Fibroblast of mammary gland (primary cell): ENCODE data around the gene FYCO1.
A peak's percentile ranks its signal among the peaks of the same experiment; 100 is the strongest.

ENCODE experiments used
- DNase-seq: peaks from one replicate; pipeline ENCODE4 v3.0.0-alpha.2; 2010; ENCODE audit warnings: low read depth
- H3K4me3 ChIP-seq: 2 replicates; pipeline ENCODE4 v1.5.1; 2011; ENCODE audit warnings: low read depth, mild to moderate bottlenecking, low read length, moderate library complexity; ENCODE audit not compliant: control insufficient read depth
- TF ChIP-seq, protein P1 (sequence below): conservative IDR thresholded peaks from 2 replicates; pipeline ENCODE4 v1.5.1; 2011; ENCODE audit warnings: low read depth, low read length, inconsistent platforms; ENCODE audit not compliant: control insufficient read depth, insufficient read depth

FYCO1 gene

DNA sequence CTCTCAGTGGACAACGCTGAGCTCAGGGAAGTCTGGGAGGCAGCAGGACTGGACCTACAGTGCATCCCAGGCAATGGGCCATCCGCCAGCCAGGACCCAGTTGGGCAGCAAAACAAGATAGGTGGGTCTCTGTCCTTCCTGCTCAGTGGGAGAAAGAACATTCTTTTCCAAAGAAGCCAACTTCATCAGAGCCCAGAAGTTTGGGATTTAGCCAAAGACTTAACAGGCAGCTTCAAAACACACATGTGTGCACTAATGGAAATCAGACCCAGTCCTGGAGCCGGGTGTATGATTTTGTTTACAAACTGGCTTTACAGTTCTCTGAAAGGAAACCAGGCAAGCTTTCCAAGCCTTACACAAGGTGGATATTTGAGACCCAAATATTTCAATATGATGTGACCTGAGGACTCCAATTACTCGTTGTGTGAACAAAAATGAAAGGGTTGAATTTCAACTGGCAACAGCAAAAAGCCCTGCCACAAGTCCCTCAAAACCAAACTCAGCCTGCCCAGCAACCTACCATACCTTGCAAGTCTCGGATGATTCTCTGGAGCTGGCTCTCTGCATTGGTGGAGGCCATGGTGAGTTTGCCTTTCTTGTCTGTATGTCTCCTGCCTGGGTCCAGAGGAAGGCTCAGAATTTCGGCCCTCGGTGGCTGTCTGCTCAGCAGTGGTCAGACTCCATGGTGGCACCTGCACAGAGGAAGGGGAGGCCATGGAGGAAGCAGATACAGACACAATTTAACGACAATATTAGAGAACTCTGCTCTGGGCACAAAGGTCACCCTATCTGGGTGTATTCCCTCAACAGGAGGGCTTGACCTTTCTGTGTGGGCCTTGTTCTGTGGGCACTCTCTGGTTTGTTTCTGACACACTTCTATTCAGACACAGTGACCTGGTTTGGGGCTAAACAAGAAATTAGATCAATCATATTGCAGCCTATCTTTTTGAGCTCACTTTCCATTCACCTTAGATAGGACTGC lies 11.0 kb downstream of the FYCO1 start:
- no peak overlapping the region for H3K4me3 ChIP-seq
- TF ChIP-seq, protein P1, sequence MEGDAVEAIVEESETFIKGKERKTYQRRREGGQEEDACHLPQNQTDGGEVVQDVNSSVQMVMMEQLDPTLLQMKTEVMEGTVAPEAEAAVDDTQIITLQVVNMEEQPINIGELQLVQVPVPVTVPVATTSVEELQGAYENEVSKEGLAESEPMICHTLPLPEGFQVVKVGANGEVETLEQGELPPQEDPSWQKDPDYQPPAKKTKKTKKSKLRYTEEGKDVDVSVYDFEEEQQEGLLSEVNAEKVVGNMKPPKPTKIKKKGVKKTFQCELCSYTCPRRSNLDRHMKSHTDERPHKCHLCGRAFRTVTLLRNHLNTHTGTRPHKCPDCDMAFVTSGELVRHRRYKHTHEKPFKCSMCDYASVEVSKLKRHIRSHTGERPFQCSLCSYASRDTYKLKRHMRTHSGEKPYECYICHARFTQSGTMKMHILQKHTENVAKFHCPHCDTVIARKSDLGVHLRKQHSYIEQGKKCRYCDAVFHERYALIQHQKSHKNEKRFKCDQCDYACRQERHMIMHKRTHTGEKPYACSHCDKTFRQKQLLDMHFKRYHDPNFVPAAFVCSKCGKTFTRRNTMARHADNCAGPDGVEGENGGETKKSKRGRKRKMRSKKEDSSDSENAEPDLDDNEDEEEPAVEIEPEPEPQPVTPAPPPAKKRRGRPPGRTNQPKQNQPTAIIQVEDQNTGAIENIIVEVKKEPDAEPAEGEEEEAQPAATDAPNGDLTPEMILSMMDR = no peak
- DNase-seq = peak; percentile 79

DNA sequence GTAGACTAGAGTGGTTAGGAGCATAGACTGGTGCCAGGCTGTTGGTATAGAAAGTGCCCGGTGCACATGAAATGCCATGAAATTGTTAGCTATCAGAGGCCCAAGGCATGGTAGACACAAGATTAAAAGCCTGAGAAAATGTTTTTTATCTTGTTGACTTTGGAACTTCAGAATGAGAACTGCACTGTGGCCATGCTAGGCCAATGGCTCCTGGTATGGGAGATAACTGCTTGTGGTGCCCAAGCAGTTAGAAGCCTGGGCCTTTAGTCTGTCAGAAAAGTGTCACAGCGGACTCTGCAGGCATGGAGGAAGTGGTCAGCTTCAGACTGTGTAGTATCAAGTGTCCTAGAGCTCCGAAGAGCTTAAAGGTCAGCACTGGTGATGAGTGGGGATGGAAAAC lies 11.9 kb downstream of the FYCO1 start:
- no peak overlapping the region for H3K4me3 ChIP-seq
- no peak for DNase-seq
- TF ChIP-seq, protein P1 = no peak

DNA sequence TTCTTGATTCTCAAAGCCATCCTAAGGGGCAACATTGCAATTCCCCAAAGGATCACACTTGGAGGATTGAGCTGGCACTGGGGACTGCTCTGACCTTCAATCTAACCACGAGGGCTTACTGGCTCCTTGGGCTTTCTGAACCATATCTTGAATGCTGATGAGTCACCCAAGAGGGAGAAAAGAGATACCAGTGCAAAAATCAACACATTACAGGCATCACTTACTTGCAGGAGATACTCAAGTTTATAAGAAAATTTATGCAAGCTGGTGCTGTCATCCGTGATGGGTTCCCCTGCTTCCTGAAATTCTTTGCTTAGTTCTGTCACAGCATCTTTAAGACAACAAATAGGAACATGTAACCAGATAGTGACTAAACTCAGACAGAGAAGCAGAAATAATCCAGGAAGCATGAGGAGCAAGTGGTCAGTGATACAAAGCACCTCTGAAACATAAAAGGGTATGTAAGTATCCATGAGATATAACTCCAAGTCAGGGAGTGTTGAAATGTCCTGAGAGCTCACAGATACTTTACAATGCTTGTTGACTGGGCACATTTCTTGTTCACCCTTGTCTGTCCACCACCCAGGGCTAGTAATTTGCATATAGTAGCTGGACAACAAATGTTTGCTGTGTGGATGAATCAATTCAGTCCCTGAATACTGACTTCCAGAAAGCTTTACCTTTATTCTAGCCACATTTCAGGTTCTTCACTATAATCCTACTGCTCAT lies 14.1 kb downstream of the FYCO1 start:
- peak; percentile 41 for DNase-seq
- TF ChIP-seq, protein P1 = no peak
- no peak overlapping the region for H3K4me3 ChIP-seq

DNA sequence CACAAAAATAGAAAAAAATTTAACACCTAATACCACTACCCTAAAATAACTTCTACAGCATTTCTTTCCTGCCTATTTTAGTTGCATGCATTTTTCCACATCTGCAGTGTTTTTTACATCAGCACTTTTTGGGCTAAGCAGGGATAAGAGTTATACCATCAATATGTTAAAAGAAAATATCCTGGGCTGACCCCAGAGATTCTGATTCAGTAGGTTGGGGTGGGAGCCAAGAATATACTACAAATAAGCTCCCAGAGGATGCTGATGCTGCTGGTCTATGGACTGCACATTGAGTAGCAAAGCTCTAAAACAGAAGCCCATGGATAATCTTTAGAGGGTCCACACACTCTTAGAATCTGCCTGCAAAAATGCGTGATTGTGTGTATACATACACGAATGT lies 14.8 kb downstream of the FYCO1 start:
- peak; percentile 66 for DNase-seq
- no peak overlapping the region for H3K4me3 ChIP-seq
- TF ChIP-seq, protein P1 = no peak

DNA sequence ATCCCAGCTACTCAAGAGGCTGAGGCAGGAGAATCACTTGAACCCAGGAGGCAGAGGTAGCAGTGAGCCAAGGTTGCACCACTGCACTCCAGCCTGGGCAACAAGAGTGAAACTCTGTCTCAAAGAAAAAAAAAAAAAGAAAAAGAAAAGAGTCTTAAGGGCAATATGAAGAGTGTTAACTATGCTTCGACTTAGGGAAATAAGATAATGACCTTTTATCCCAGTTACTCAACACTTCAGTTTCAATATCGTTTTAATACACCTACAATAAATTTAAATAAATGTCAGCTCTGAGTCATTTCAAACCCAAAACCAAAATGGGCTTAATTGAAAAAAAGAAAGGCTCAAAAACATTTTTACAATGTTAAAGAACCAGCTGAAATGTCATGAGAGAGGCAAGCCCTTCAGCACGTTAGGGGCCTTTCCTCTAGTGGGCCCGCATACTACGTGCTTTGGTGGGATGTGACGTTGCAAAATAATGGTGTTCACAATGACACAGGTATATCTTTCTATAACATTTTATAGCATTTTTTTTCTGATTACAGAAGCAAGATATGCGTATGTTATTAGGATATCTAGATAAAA lies 15.3 kb downstream of the FYCO1 start:
- DNase-seq = no peak
- TF ChIP-seq, protein P1 = no peak

DNA sequence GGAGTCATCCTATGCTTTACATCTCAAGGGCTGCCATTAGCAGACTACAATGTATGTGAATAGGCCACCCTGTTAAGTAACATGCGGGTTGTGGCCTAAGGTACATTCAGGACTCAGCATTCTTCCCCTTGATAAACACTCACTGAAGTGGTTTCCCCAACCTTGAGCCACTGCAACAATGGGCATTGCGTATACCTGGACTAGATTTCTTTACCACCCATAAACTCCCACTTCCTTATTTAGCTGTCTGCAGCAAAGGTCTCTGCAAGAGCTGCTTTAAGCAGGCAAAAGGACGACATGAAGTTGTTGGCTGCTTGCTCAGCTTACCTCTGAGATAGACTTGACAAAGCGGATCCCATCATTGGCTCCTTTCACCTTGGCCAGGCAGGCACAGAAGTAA lies 16.2 kb downstream of the FYCO1 start:
- DNase-seq = no peak
- TF ChIP-seq, protein P1 = no peak
- H3K4me3 ChIP-seq = no peak overlapping the region

More for the DNA sequence above, 15.3 kb downstream of the FYCO1 start:
- H3K4me3 ChIP-seq = no peak overlapping the region
